GM19372 (cell line): ENCODE results near the gene TNIK.

Source experiments
- ATAC-seq: cut with Tn5 transposase; IDR thresholded peaks from one replicate; pipeline ENCODE4 v1.9.1; 2021; ENCODE audit warnings: mild to moderate bottlenecking, low read depth, moderate library complexity; ENCODE audit not compliant: unreplicated experiment

The TNIK gene

GRCh38 chr3:171470714-171471227 lies 10.6 kb upstream of the TNIK start:
- ATAC-seq = no peak

GRCh38 chr3:171469376-171469775 lies 9.2 kb upstream of the TNIK start:
- no peak for ATAC-seq

- no peak for ATAC-seq
These were observed 8.2 kb upstream of the TNIK start for GRCh38 chr3:171468296-171468906.

- ATAC-seq = no peak
These were observed 5.6 kb upstream of the TNIK start for GRCh38 chr3:171465763-171466162.

GRCh38 chr3:171464462-171464861 lies 4.3 kb upstream of the TNIK start:
- no peak for ATAC-seq

GRCh38 chr3:171462224-171462623 lies 2.0 kb upstream of the TNIK start:
- no peak for ATAC-seq

- no peak for ATAC-seq
These were observed 1.3 kb upstream of the TNIK start for GRCh38 chr3:171461525-171461917.

GRCh38 chr3:171460725-171461524 lies 720 bp upstream of the TNIK start:
- peak; percentile 24 for ATAC-seq

GRCh38 chr3:171459137-171459941 lies 866 bp downstream of the TNIK start:
- no peak for ATAC-seq

GRCh38 chr3:171458864-171459136 lies 1.4 kb downstream of the TNIK start:
- no peak for ATAC-seq

- ATAC-seq = no peak
These were observed 1.9 kb downstream of the TNIK start for GRCh38 chr3:171458071-171458863.

GRCh38 chr3:171457607-171458061 lies 2.6 kb downstream of the TNIK start:
- ATAC-seq = no peak

GRCh38 chr3:171456765-171457606 lies 3.2 kb downstream of the TNIK start:
- ATAC-seq = no peak

GRCh38 chr3:171455603-171456550 lies 4.3 kb downstream of the TNIK start:
- ATAC-seq = no peak

- ATAC-seq = no peak
These were observed 6.2 kb downstream of the TNIK start for GRCh38 chr3:171454041-171454440.

- ATAC-seq = no peak
These were observed 6.9 kb downstream of the TNIK start for GRCh38 chr3:171453180-171453886.

- no peak for ATAC-seq
These were observed 7.9 kb downstream of the TNIK start for GRCh38 chr3:171452328-171452727.

GRCh38 chr3:171451915-171452314 lies 8.3 kb downstream of the TNIK start:
- ATAC-seq = no peak
